Raji (cell line): ENCODE data around the gene MARCHF3.

Experiments used
- POLR2A ChIP-seq: IDR thresholded peaks from 2 replicates; pipeline ENCODE4 v1.6.1; 2011; ENCODE audit warnings: low read depth, low read length, control low read depth; ENCODE audit not compliant: insufficient read depth

The MARCHF3 gene

GRCh38 chr5:126866851-126867636, 163.3 kb downstream of the MARCHF3 start:
- TF ChIP-seq POLR2A: no peak

GRCh38 chr5:126865299-126865698, 165.1 kb downstream of the MARCHF3 start:
- TF ChIP-seq POLR2A: no peak

- TF ChIP-seq POLR2A: no peak
Observed at GRCh38 chr5:126864042-126864688, 166.2 kb downstream of the MARCHF3 start.

- TF ChIP-seq POLR2A: no peak
Observed at GRCh38 chr5:126863402-126863801, 167.0 kb downstream of the MARCHF3 start.

- TF ChIP-seq POLR2A: no peak
Observed at GRCh38 chr5:126858441-126858840, 171.9 kb downstream of the MARCHF3 start.

GRCh38 chr5:126857472-126858410, 172.6 kb downstream of the MARCHF3 start:
- TF ChIP-seq POLR2A: no peak

- no peak for TF ChIP-seq POLR2A
Observed at GRCh38 chr5:126855266-126855665, 175.1 kb downstream of the MARCHF3 start.

- TF ChIP-seq POLR2A: no peak
Observed at GRCh38 chr5:126854526-126855110, 175.7 kb downstream of the MARCHF3 start.

- TF ChIP-seq POLR2A: no peak
Observed at GRCh38 chr5:126852841-126853271, 177.5 kb downstream of the MARCHF3 start.

GRCh38 chr5:126852091-126852571, 178.2 kb downstream of the MARCHF3 start:
- TF ChIP-seq POLR2A: 0 out of 2 replicates have a peak, but pooled peaks have one; percentile 39

GRCh38 chr5:126851501-126852011, 178.8 kb downstream of the MARCHF3 start:
- TF ChIP-seq POLR2A: no peak

GRCh38 chr5:126849101-126849678, 181.2 kb downstream of the MARCHF3 start:
- no peak for TF ChIP-seq POLR2A

GRCh38 chr5:126848253-126848652, 182.1 kb downstream of the MARCHF3 start:
- no peak for TF ChIP-seq POLR2A

- TF ChIP-seq POLR2A: no peak
Observed at GRCh38 chr5:126847826-126848251, 182.5 kb downstream of the MARCHF3 start.
